GM12878 (cell line): ENCODE results near the gene TPMT. TPM values are rescaled to one million over a fixed set of nuclear protein-coding genes. Genes with fewer than 3 reads are reported as not detected.

Experiments used
- ATAC-seq: fragments of 200-7000 bp; cut with Tn5 transposase; 3 replicates; pipeline ENCODE4 v1.9.1; 2020; ENCODE audit warnings: mild to moderate bottlenecking, moderate library complexity
- BruUV-seq: library from RNA; stranded (reverse); fragments of 400-500 nt; replicated peaks from 2 replicates; lab custom pipeline; 2021; lab: Mats Ljungman, UMichigan
- CTCF ChIA-PET: fragments of 300-600 bp; sonication (Branson Sonifier 250); formaldehyde crosslinking; extraction: SDS; loops from one replicate; lab custom pipeline; 2021; ENCODE audit warnings: inconsistent platforms; lab: Yijun Ruan, JAX
- POLR2A ChIA-PET: fragments of 350-600 bp; formaldehyde crosslinking; extraction: SDS; loops from one replicate; lab custom pipeline; 2021; ENCODE audit warnings: inconsistent platforms; lab: Charles Lee
- RAD21 ChIA-PET: fragments of 300-600 bp; sonication (Branson Sonifier 250); formaldehyde crosslinking; loops from one replicate; lab custom pipeline; 2023; ENCODE audit warnings: antibody characterized with exemption; ENCODE audit not compliant: unreplicated experiment; lab: Charles Lee
- SMC1A ChIA-PET: fragments of 300-600 bp; sonication (Branson Sonifier 250); formaldehyde crosslinking; loops from one replicate; lab custom pipeline; 2023; ENCODE audit not compliant: unreplicated experiment, uncharacterized antibody; lab: Charles Lee
- DNase-seq: peaks from one replicate; pipeline ENCODE4 v3.0.0-alpha.2; 2011; ENCODE audit warnings: low read depth, low spot score
- FAIRE-seq: peaks from 3 replicates; lab custom pipeline; 2011; peaks lifted over from hg19 to GRCh38; lab: Jason Lieb, UNC
- H2AFZ ChIP-seq: 2 replicates; pipeline ENCODE4 v1.6.0; 2011; ENCODE audit warnings: low read depth, low read length, control low read depth; ENCODE audit not compliant: control insufficient read depth
- H3K27ac ChIP-seq: 2 replicates; pipeline ENCODE4 v1.5.1; 2011; ENCODE audit warnings: control low read depth; ENCODE audit not compliant: control insufficient read depth, insufficient read depth
- H3K27me3 ChIP-seq, 2 experiments: replicated peaks in 1 of 2; 2 replicates each; pipeline versions ENCODE4 v1.6.0 to v1.6.1; 2011; ENCODE audit warnings: low read length in 1 of 2; ENCODE audit not compliant: control insufficient read depth in 2 of 2, insufficient read depth in 2 of 2
- H3K36me3 ChIP-seq, 2 experiments: 2 replicates each; pipeline ENCODE4 v1.5.1; 2011; ENCODE audit warnings: low read length in 1 of 2; ENCODE audit not compliant: control insufficient read depth in 2 of 2, insufficient read depth in 2 of 2
- H3K4me1 ChIP-seq: 2 replicates; pipeline ENCODE4 v1.6.1; 2011; ENCODE audit warnings: mild to moderate bottlenecking, low read length, moderate library complexity, mixed read lengths; ENCODE audit not compliant: control insufficient read depth, insufficient read depth
- H3K4me2 ChIP-seq: 2 replicates; pipeline ENCODE4 v1.6.0; 2011; ENCODE audit warnings: control low read depth; ENCODE audit not compliant: control insufficient read depth, insufficient read depth
- H3K4me3 ChIP-seq: fragments of 200-600 bp; sonication (generic); 2 replicates; pipeline ENCODE4 v1.5.1; 2016
- H3K79me2 ChIP-seq: 2 replicates; pipeline ENCODE4 v1.6.0; 2011; ENCODE audit warnings: low read length; ENCODE audit not compliant: control insufficient read depth, insufficient read depth
- H3K9ac ChIP-seq: 2 replicates; pipeline ENCODE4 v1.8.0; 2011; ENCODE audit warnings: low read length, control low read depth, mixed read lengths; ENCODE audit not compliant: control insufficient read depth, insufficient read depth
- H3K9me3 ChIP-seq: replicated peaks from 3 replicates; pipeline ENCODE4 v1.5.1; 2011; ENCODE audit warnings: mild to moderate bottlenecking, low read length; ENCODE audit not compliant: control insufficient read depth, insufficient read depth
- H4K20me1 ChIP-seq: 2 replicates; pipeline ENCODE4 v1.6.0; 2011; ENCODE audit not compliant: control insufficient read depth, insufficient read depth
- BCL11A ChIP-seq: IDR thresholded peaks from 2 replicates; pipeline ENCODE4 v1.6.1; 2011; ENCODE audit warnings: low read depth, low read length
- ESRRA ChIP-seq: IDR thresholded peaks from 2 replicates; pipeline ENCODE4 v1.6.1; 2012; ENCODE audit warnings: mild to moderate bottlenecking, low read length, improper control_type of control experiment
- MXI1 ChIP-seq: fragments of 150-350 bp; IDR thresholded peaks from 2 replicates; pipeline ENCODE4 v1.6.1; 2011; ENCODE audit warnings: low read depth, mild to moderate bottlenecking, inconsistent platforms, low read length, improper control_type of control experiment
- MYB ChIP-seq: fragments of 150-350 bp; IDR thresholded peaks from 2 replicates; pipeline ENCODE4 v1.6.1; 2014; ENCODE audit warnings: mild to moderate bottlenecking, low read depth, low read length, borderline replicate concordance
- POU2F2 ChIP-seq: IDR thresholded peaks from 3 replicates; pipeline ENCODE4 v1.6.1; 2011; ENCODE audit warnings: low read depth, mild to moderate bottlenecking, low read length, borderline replicate concordance
- RCOR1 ChIP-seq: conservative IDR thresholded peaks from 2 replicates; pipeline ENCODE4 v1.6.1; 2012; ENCODE audit warnings: low read depth, low read length, improper control_type of control experiment
- RELA ChIP-seq: fragments of 450-650 bp; IDR thresholded peaks from 2 replicates; pipeline ENCODE4 v1.8.0; 2014; ENCODE audit warnings: borderline replicate concordance; ENCODE audit not compliant: partially characterized antibody
- TARDBP ChIP-seq: IDR thresholded peaks from 2 replicates; pipeline ENCODE4 v1.6.1; 2016; ENCODE audit warnings: borderline replicate concordance
- WRNIP1 ChIP-seq: IDR thresholded peaks from 2 replicates; pipeline ENCODE4 v1.6.1; 2011; ENCODE audit warnings: low read depth, low read length, improper control_type of control experiment, borderline replicate concordance
- WGBS: methylation state at CpG from one replicate; pipeline ENCODE4 v1.1.6; 2016; ENCODE audit warnings: low lambda C conversion rate; ENCODE audit not compliant: insufficient replicate concordance, insufficient coverage; ENCODE audit errors: missing lambda C conversion rate; 5-methylcytosine and 5-hydroxymethylcytosine counted together
- in situ Hi-C: fragments of 300-500 bp; cut with MboI; formaldehyde crosslinking; loops from 9 replicates; pipeline ENCODE4 v1.14.3; 2018; ENCODE audit warnings: mixed read lengths
- intact Hi-C: fragments of 100-400 bp; cut with micrococcal nuclease; formaldehyde crosslinking; loops from one replicate; pipeline ENCODE4 v1.14.2; 2022; ENCODE audit not compliant: unreplicated experiment
- polyA plus RNA-seq, 11 experiments: library from polyadenylated mRNA; depleted of rRNA in 4 of 11; unstranded in 6 of 11; stranded (reverse) in 5 of 11; fragments of >200 nt; fragmentation: Nextera tagmentation in 4 of 11; fragmentation: Illumina TruSeq in 1 of 11; extraction: Ambion mirVana in 4 of 11; extraction: Trizol in 1 of 11; gene quantifications; 1 replicate in 1 of 11; 2 replicates in 10 of 11; pipeline versions ENCODE4 v1.2.1 to v1.2.3, GENCODE V29; 2011 to 2016; ENCODE audit warnings: inconsistent platforms in 2 of 11, missing spikeins in 2 of 11, low read depth in 1 of 11
- total RNA-seq, 4 experiments: library from RNA; depleted of rRNA in 3 of 4; stranded (reverse); fragments of >200 nt in 3 of 4; fragmentation: Illumina TruSeq in 1 of 4; extraction: Trizol in 1 of 4; gene quantifications; 2 replicates each; pipeline versions ENCODE4 v1.2.1 to v1.2.3, GENCODE V29; 2013 to 2021

The TPMT gene
- total and polyA plus RNA-seq, 10 of the 15 experiments (the other 5 are each of a cell fraction or from before 2014, with no cell fraction given): 7.9 to 18.2 (median 16.3) TPM

DNA sequence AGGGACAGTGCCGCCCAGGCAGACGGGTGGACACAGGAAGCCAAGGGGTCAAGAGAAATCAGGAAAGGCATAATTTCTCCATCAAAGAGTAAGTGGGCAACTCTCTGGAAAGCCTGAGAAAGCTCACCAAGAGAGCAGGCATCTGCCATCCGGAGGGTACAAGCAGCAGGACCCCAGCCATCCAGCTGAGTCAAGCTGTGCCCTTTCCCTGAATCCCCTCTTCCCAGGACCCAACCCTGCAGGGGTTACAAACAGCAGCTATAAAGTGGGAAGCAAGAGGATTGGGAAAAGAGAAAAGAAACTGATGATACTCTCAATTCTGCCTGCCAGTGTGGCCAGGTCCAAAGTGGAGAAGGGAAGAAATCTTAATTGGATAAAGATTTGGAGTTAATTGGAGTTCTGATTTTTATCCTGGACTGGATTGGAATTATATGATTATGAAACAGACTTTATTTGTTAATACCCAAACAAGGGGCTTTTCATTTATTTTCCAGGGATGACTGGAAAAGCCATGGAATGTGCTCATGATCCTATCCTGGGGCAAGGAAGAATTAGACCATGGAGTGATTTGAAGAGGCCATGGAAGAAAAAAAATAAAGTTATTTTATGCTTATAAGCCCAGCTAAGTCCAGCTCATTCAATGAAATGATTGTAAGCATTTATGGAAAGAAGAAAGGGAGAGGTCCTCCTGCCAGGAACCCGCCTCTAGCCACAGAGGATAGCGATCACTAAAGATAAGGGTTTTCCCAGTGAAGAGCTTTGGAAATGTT lies 67.3 kb downstream of the TPMT start:
- ChIA-PET POLR2A (no interaction called here), CTCF (no interaction called here), SMC1A (no interaction called here), RAD21 (no interaction called here)
- TF ChIP-seq TARDBP: no peak
- TF ChIP-seq MYB: no peak
- TF ChIP-seq POU2F2: no peak
- TF ChIP-seq MXI1: no peak
- TF ChIP-seq RELA: no peak
- TF ChIP-seq ESRRA: no peak
- no peak for TF ChIP-seq RCOR1
- TF ChIP-seq BCL11A: no peak
- no peak for TF ChIP-seq WRNIP1
- Histone ChIP-seq H3K9me3 (peaks cover 6% of the 10 kb centered on the region; the same call in 2 of the 3 replicates), H3K36me3 (no peaks in the 10 kb centered on the region), H3K4me2 (no peak overlapping the region), H2AFZ (no peak overlapping the region), H3K9ac (no peak overlapping the region), H3K79me2 (no peaks in the 10 kb centered on the region), H3K27me3 (no peaks in the 10 kb centered on the region), H3K4me3 (no peak overlapping the region), H3K27ac (no peak overlapping the region), H3K4me1 (no peaks in the 10 kb centered on the region), H4K20me1 (no peaks in the 10 kb centered on the region)
- no peak for ATAC-seq
- DNase-seq: no peak
- no peak for FAIRE-seq
- WGBS: 33% methylated on average over 5 of the region's 5 CpGs
- intact Hi-C loops (no loop called here), in situ Hi-C loops (no loop called here)
- BruUV-seq: no TSS peak
